ENCODE results near the gene TRPT1.

DNA sequence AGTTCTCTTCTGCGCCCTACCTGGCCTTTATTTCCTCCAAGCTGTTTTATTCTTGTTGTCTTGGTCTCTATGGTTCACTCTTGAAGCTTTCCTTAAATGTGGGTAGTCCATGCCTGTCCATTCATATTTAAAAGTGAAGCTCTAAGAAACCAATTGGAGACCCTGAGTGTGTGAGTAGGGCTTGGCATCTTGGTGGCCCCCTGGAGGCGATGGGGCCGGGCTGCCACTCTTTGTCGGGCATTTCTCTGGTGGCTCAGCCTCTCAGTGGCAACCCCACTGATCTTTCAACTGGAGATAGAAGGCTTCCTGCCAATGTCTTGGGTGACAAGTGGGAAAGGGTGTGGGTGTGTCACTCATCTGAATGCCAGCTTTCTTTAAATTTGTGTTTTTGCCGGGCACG, 9.1 kb downstream of the TRPT1 start:
- TF ChIP-seq, protein P1, sequence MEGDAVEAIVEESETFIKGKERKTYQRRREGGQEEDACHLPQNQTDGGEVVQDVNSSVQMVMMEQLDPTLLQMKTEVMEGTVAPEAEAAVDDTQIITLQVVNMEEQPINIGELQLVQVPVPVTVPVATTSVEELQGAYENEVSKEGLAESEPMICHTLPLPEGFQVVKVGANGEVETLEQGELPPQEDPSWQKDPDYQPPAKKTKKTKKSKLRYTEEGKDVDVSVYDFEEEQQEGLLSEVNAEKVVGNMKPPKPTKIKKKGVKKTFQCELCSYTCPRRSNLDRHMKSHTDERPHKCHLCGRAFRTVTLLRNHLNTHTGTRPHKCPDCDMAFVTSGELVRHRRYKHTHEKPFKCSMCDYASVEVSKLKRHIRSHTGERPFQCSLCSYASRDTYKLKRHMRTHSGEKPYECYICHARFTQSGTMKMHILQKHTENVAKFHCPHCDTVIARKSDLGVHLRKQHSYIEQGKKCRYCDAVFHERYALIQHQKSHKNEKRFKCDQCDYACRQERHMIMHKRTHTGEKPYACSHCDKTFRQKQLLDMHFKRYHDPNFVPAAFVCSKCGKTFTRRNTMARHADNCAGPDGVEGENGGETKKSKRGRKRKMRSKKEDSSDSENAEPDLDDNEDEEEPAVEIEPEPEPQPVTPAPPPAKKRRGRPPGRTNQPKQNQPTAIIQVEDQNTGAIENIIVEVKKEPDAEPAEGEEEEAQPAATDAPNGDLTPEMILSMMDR (IDR thresholded peaks at IDR 0.05), result no peak
- no peak for TF ChIP-seq POLR2A (IDR thresholded peaks at IDR 0.05)
